ACC112 (cell line): Measurements from ENCODE around the gene TMEM131L.

ENCODE experiments used
- H2AFZ ChIP-seq: fragments of 200-600 bp; sonication (generic); one replicate; pipeline ENCODE4 v1.6.0; 2017; ENCODE audit warnings: antibody characterized with exemption, low read length; ENCODE audit not compliant: unreplicated experiment
- H3K27ac ChIP-seq: fragments of 200-600 bp; sonication (generic); 2 replicates; pipeline ENCODE4 v1.5.1; 2014; ENCODE audit warnings: low read depth, mild to moderate bottlenecking, antibody characterized with exemption, low read length, moderate library complexity
- H3K27me3 ChIP-seq: fragments of 200-600 bp; sonication (generic); 2 replicates; pipeline ENCODE4 v1.6.1; 2014; ENCODE audit warnings: mild to moderate bottlenecking, antibody characterized with exemption, low read length, moderate library complexity, mixed read lengths; ENCODE audit not compliant: insufficient read depth
- H3K36me3 ChIP-seq: fragments of 200-600 bp; sonication (generic); 2 replicates; pipeline ENCODE4 v1.6.1; 2016; ENCODE audit warnings: mild to moderate bottlenecking, antibody characterized with exemption, low read length, moderate library complexity, mixed read lengths; ENCODE audit not compliant: insufficient read depth
- H3K4me1 ChIP-seq: fragments of 200-600 bp; sonication (generic); one replicate; pipeline ENCODE4 v1.6.1; 2016; ENCODE audit warnings: low read length, mixed read lengths; ENCODE audit not compliant: insufficient read depth, unreplicated experiment, control insufficient read depth
- H3K4me3 ChIP-seq: fragments of 200-600 bp; sonication (generic); 2 replicates; pipeline ENCODE4 v1.5.1; 2014; ENCODE audit warnings: mild to moderate bottlenecking, low read depth, low read length
- H3K79me2 ChIP-seq: fragments of 200-600 bp; sonication (generic); one replicate; pipeline ENCODE4 v1.6.0; 2016; ENCODE audit warnings: low read length; ENCODE audit not compliant: control insufficient read depth, unreplicated experiment, insufficient read depth

Gene TMEM131L

DNA sequence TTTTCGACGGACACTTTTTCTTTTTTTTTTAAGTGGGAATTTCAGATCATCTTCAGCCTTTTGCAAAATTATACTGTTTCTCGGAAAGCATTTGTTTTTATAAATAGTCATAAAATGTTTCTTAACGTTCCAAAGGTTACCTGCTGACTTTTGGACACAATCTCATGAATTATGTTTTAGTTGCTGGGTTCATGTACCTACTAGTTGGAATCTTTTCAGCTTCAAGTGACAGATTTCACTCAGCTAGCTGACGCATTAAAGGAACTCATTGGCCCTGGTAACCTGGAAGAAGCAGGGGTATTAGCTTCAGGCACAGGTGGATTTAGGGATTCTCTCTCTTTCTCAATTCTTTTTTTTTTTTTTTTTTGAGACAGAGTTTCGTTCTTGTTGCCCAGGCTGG is 66.5 kb downstream of the TMEM131L start:
- H2AFZ ChIP-seq: no peak overlapping the region
- no peak overlapping the region for H3K4me3 ChIP-seq
- no peaks in the 10 kb centered on the region for H3K4me1 ChIP-seq
- no peaks in the 10 kb centered on the region for H3K36me3 ChIP-seq
- H3K79me2 ChIP-seq: no peaks in the 10 kb centered on the region
- no peak overlapping the region for H3K27ac ChIP-seq
- no peaks in the 10 kb centered on the region for H3K27me3 ChIP-seq

GRCh38 chr4:153533387-153533786 is 67.2 kb downstream of the TMEM131L start:
- Histone ChIP-seq H3K4me1 (peaks cover 5% of the 10 kb centered on the region), H3K27me3 (no peaks in the 10 kb centered on the region), H3K27ac (no peak overlapping the region), H3K79me2 (no peaks in the 10 kb centered on the region), H3K36me3 (no peaks in the 10 kb centered on the region), H2AFZ (no peak overlapping the region), H3K4me3 (no peak overlapping the region)

GRCh38 chr4:153534792-153535629 is 68.9 kb downstream of the TMEM131L start:
- Histone ChIP-seq H2AFZ (no peak overlapping the region), H3K4me1 (peaks cover 10% of the 10 kb centered on the region), H3K79me2 (no peaks in the 10 kb centered on the region), H3K27me3 (no peaks in the 10 kb centered on the region), H3K4me3 (no peak overlapping the region), H3K36me3 (no peaks in the 10 kb centered on the region), H3K27ac (no peak overlapping the region)

GRCh38 chr4:153535772-153536513 is 69.8 kb downstream of the TMEM131L start:
- Histone ChIP-seq H3K36me3 (no peaks in the 10 kb centered on the region), H3K27ac (no peak overlapping the region), H3K4me3 (no peak overlapping the region), H3K79me2 (no peaks in the 10 kb centered on the region), H3K27me3 (no peaks in the 10 kb centered on the region), H2AFZ (no peak overlapping the region), H3K4me1 (peaks cover 10% of the 10 kb centered on the region)

DNA sequence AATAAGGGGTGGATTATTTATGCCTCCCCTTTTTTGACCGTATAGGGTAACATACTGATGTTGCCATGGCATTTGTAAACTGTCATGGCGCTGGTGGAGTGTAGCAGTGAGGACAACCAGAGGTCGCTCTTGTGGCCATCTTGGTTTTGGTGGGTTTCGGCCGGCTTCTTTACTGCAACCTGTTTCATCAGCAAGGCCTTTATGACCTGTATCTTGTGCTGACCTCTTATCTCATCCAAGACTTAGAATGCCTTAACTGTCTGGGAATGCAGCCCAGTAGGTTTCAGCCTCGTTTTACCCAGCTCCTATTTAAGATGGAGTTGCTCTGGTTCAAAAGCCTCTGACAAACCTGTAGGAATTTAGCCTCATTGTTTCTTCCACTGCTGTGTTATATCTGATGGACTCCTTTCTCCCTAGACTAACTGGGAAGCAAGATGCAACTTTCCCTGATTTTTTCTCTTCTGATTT is 71.4 kb downstream of the TMEM131L start:
- Histone ChIP-seq H3K27me3 (no peaks in the 10 kb centered on the region), H3K79me2 (no peaks in the 10 kb centered on the region), H3K36me3 (no peaks in the 10 kb centered on the region), H3K4me1 (peaks cover 14% of the 10 kb centered on the region), H3K27ac (no peak overlapping the region), H2AFZ (no peak overlapping the region), H3K4me3 (no peak overlapping the region)

DNA sequence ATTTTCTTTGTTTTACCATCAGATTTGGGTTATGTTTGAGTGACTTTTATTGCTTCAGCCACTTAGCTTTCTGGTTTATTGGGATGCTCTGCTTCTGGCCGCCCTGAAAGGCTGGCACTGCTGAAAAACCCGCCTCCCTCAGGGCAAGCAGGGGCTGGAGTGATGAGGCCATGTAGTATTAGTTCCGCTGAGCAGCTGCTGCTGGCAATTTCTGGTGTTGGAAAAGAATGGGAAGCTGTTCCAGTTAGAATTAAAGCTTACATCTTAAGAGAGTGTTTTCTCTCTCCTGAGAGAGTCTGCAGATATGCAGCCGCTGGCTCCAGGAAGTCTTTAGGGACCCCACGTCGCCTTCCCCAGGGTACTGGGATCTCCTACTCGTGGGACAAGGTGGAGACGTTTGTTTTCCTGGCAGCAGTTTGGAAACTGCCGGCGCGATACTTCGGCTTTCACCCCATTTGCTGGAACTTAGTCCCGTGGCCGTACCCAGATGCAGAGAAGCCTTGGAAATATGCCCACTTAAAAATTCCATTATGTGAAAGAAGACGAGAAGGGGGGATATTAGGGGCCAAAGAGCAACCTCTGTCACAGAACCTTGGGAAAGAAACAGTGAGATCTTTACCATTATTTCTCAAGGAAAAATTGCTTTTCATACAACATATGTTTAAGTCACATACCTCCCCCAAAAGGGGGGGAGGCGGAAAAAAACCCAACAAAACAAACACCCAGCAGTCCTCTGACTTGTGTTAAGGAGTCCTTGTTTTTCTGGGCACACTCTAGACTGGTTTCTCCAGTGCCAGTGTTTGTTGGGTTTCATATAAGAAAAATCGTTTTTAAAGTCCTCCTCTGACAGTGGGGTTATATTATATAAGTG is 72.6 kb downstream of the TMEM131L start:
- Histone ChIP-seq H3K4me3 (peak overlapping the region; percentile 55), H3K27me3 (no peaks in the 10 kb centered on the region), H3K27ac (no peak overlapping the region), H3K79me2 (no peaks in the 10 kb centered on the region), H3K36me3 (no peaks in the 10 kb centered on the region), H2AFZ (peak overlapping the region; percentile 56), H3K4me1 (peaks cover 14% of the 10 kb centered on the region)

GRCh38 chr4:153539422-153539821 is 73.3 kb downstream of the TMEM131L start:
- no peaks in the 10 kb centered on the region for H3K36me3 ChIP-seq
- H3K27me3 ChIP-seq: no peaks in the 10 kb centered on the region
- no peak overlapping the region for H3K4me3 ChIP-seq
- H2AFZ ChIP-seq: no peak overlapping the region
- no peaks in the 10 kb centered on the region for H3K79me2 ChIP-seq
- H3K27ac ChIP-seq: no peak overlapping the region
- peaks cover 14% of the 10 kb centered on the region for H3K4me1 ChIP-seq

DNA sequence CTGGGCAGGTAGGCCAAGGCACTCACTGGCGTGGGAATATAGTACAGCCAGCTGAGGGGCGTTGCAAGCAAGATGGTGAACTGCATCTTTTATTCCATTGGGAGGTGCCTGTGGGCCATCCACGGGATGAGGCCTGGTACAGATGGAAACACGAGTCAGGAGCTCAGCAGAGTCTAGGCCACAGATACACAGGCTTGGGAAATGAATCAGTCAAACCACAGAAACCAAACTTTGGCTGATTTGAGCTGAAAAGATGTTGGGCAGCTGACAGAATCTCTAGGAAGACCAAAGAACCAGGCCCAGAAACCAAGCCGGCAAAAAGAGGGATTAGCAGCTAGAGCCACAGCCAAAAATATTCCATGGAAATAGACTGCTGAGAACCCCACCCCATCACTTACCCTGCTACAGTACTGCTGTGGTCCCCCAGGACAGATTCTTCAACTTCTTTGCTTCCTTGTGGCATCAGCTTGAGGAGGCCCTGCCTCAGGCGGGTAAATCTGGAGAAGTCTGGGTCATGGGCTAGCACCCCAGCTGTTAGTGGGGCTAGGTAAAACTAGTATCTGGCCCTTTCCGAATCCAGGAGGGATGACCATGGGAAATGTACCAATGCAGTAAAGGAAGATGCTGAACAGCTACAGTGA is 75.4 kb downstream of the TMEM131L start:
- Histone ChIP-seq H3K36me3 (no peaks in the 10 kb centered on the region), H3K4me3 (no peak overlapping the region), H3K27me3 (no peaks in the 10 kb centered on the region), H3K79me2 (no peaks in the 10 kb centered on the region), H3K4me1 (peaks cover 14% of the 10 kb centered on the region), H2AFZ (no peak overlapping the region), H3K27ac (0 out of 2 replicates have a peak overlapping the region, but pooled peaks have one; percentile 27)

DNA sequence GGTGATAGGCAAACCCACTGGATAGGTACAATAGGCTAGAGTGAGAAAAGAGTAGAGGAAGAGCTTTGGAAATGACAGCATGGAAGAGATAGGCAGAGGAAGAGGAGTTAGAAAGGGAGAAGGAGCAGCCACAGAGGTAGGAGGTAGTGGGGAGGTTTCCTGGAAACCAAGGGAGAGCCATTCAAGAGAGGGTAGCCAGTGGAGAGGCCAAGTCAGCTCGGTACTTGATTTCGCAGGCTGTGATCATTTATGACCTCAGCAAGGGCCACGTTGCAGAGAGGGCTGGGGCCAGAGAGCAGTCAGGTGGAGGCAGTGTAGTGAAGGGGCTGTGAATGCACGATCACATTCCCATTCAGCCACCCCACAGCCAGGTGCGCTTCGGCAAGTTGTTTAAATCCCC is 76.0 kb downstream of the TMEM131L start:
- Histone ChIP-seq H2AFZ (no peak overlapping the region), H3K27me3 (no peaks in the 10 kb centered on the region), H3K4me3 (no peak overlapping the region), H3K79me2 (no peaks in the 10 kb centered on the region), H3K4me1 (peaks cover 14% of the 10 kb centered on the region), H3K36me3 (no peaks in the 10 kb centered on the region), H3K27ac (no peak overlapping the region)

GRCh38 chr4:153542834-153543233 is 76.7 kb downstream of the TMEM131L start:
- Histone ChIP-seq H3K4me1 (peaks cover 13% of the 10 kb centered on the region), H3K27me3 (no peaks in the 10 kb centered on the region), H3K36me3 (no peaks in the 10 kb centered on the region), H3K27ac (no peak overlapping the region), H2AFZ (no peak overlapping the region), H3K79me2 (no peaks in the 10 kb centered on the region), H3K4me3 (no peak overlapping the region)
